BLaER1 treated with 17β-estradiol and CSF1 and Interleukin-3, amounts not matched to agents 10 nM and 100 nM (cell line): ENCODE data around the gene FREM2.

Source experiments
- H3K27ac ChIP-seq, 11 experiments: shearing (Covaris generic); formaldehyde crosslinking; 2 replicates each; pipeline ENCODE4 v1.8.1; 2022
- H3K27me3 ChIP-seq, 11 experiments: shearing (Covaris generic); formaldehyde crosslinking; 2 replicates each; pipeline ENCODE4 v1.8.1; 2022
- H3K36me3 ChIP-seq, 11 experiments: shearing (Covaris generic); formaldehyde crosslinking; 2 replicates each; pipeline ENCODE4 v1.8.1; 2022
- H3K4me1 ChIP-seq, 10 experiments: shearing (Covaris generic); formaldehyde crosslinking; 2 replicates each; pipeline ENCODE4 v1.8.1; 2022
- H3K4me2 ChIP-seq, 11 experiments: shearing (Covaris generic); formaldehyde crosslinking; 2 replicates each; pipeline ENCODE4 v1.8.1; 2022
- H3K4me3 ChIP-seq, 10 experiments: shearing (Covaris generic); formaldehyde crosslinking; 2 replicates each; pipeline ENCODE4 v1.8.1; 2022
- H3K9ac ChIP-seq, 11 experiments: shearing (Covaris generic); formaldehyde crosslinking; 2 replicates each; pipeline ENCODE4 v1.8.1; 2022
- H3K9me3 ChIP-seq, 11 experiments: shearing (Covaris generic); formaldehyde crosslinking; replicated peaks in 1 of 11; 2 replicates each; pipeline ENCODE4 v1.8.1; 2022
- H4K20me1 ChIP-seq, 11 experiments: shearing (Covaris generic); formaldehyde crosslinking; 2 replicates each; pipeline ENCODE4 v1.8.1; 2022
- Cebpa-rat ChIP-seq, 11 experiments: shearing (Covaris generic); IDR thresholded peaks; 2 replicates each; pipeline ENCODE4 v1.8.1; 2022

Gene FREM2

DNA sequence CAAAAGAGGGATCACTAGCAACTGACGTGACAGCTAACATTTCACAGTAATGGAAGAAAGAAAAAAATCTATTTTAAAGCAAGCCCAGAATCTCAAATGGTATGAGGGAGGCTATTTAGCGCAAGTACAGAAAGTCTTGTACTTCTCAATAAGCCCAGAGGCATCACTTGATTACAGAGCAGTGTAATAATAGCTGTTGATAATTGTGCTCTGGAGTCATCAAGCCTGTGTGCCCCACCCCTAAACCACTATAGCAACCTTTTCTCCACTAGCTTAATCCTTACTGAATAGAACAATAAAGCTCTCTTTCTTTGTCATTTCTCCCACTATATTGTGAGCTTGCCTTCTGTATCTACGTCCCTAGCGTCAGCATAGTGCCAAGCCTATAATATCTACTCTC is 56.6 kb downstream of the FREM2 start:
- no peak overlapping the region for H3K4me3 ChIP-seq
- H3K27ac ChIP-seq: no peak overlapping the region
- no peaks in the 10 kb centered on the region for H3K4me1 ChIP-seq
- no peak overlapping the region for H3K9ac ChIP-seq
- H3K9me3 ChIP-seq: no peaks in the 10 kb centered on the region
- H3K27me3 ChIP-seq: no peaks in the 10 kb centered on the region
- no peak overlapping the region for H3K4me2 ChIP-seq
- TF ChIP-seq Cebpa-rat (IDR thresholded peaks at IDR 0.05): no peak
- H4K20me1 ChIP-seq: no peaks in the 10 kb centered on the region
- no peaks in the 10 kb centered on the region for H3K36me3 ChIP-seq

DNA sequence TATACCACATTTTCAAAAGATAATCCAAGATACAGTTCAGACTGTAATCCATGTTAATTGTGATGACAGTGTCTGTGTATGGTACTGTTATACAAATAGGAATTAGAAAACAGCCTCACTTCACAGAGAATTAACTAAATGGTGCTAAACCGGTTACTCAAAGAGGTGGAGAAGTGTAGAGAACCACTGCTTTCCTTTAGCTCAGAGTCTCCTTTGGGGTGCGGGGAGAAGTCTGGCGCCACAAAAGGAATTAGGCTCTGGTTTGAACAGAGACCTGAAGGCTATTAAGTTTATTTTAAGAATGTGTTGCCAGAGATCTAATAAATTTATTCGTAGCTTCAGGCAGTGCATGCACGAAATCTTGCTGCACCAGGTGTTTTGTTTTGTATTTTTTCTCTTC is 65.8 kb downstream of the FREM2 start:
- Histone ChIP-seq H3K9ac (no peak overlapping the region), H3K4me1 (no peaks in the 10 kb centered on the region), H3K27ac (no peak overlapping the region), H3K4me2 (no peak overlapping the region), H3K9me3 (no peaks in the 10 kb centered on the region), H3K4me3 (no peak overlapping the region), H4K20me1 (no peaks in the 10 kb centered on the region), H3K36me3 (no peaks in the 10 kb centered on the region), H3K27me3 (peaks cover 0 to 11% (median 5%) of the 10 kb centered on the region in 11 experiments; a peak in 14 of 22 replicates)
- no peak for TF ChIP-seq Cebpa-rat (IDR thresholded peaks at IDR 0.05)

DNA sequence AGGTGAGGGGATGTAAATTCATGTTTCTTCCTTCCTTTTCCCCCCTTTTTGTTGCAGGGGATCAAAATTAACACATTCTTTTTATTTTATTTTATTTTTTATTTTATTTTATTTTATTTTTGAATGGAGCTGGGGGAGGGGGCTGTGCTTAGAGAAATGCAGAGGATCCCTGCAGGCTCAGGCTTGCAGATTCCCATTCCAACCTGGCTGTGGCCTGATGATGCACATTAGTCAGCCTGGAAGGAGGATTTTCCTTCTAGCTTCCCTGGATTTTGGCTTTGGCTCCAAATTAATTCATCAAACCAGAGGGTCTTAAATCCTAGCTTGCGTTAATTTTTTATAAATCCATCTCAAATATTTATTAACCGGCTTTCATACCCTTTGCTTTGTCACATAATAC is 67.0 kb downstream of the FREM2 start:
- Histone ChIP-seq H3K4me3 (no peak overlapping the region), H3K4me2 (no peak overlapping the region), H3K27ac (no peak overlapping the region), H3K4me1 (no peaks in the 10 kb centered on the region), H3K9me3 (no peaks in the 10 kb centered on the region), H4K20me1 (no peaks in the 10 kb centered on the region), H3K36me3 (no peaks in the 10 kb centered on the region), H3K27me3 (peaks cover 6 to 22% (median 16%) of the 10 kb centered on the region in 11 experiments; a peak in 17 of 22 replicates), H3K9ac (no peak overlapping the region)
- TF ChIP-seq Cebpa-rat (IDR thresholded peaks at IDR 0.05): no peak

DNA sequence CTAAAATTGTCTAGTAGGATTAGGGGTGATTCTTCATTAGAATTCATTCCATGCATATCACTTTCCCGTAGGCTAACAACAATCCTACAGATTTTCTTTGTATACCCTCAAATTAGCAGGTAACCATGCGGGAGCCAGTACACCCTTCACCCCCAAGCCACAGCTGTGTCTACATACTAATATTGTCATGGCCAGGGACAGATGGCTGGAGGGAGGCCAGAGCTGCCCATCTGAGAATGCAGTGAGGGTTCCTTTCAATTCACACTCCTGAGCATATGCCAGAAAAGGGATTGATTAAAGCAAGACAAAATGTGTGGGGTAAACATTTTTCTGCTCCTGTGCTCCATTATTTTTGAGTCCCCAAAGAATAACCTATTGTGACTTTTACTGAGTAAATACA is 68.9 kb downstream of the FREM2 start:
- Histone ChIP-seq H4K20me1 (no peaks in the 10 kb centered on the region), H3K4me1 (no peaks in the 10 kb centered on the region), H3K36me3 (no peaks in the 10 kb centered on the region), H3K27me3 (peaks cover 6 to 29% (median 17%) of the 10 kb centered on the region in 11 experiments; a peak in 17 of 22 replicates), H3K9ac (no peak overlapping the region), H3K4me2 (no peak overlapping the region), H3K4me3 (no peak overlapping the region), H3K9me3 (no peaks in the 10 kb centered on the region), H3K27ac (no peak overlapping the region)
- TF ChIP-seq Cebpa-rat (IDR thresholded peaks at IDR 0.05): no peak

DNA sequence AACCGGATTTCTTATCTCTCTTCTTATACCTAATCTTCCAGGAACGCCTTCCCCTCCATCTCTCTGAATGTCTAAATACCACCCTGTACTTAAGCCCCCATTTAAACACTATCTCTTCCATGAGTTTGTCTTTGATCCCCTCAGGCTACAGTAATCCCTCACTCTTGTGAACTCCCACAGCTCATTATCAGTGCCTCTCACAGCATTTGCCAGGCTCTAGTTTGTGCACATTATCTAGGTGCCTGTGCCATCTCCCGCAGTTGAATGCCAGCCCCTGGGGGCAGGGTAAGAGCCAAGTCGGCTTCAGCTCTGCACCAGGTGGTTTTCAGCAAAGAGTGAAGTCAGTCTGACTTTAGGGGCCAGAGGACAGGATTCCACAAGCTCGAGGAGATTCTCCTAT is 71.4 kb downstream of the FREM2 start:
- no peak for TF ChIP-seq Cebpa-rat (IDR thresholded peaks at IDR 0.05)

DNA sequence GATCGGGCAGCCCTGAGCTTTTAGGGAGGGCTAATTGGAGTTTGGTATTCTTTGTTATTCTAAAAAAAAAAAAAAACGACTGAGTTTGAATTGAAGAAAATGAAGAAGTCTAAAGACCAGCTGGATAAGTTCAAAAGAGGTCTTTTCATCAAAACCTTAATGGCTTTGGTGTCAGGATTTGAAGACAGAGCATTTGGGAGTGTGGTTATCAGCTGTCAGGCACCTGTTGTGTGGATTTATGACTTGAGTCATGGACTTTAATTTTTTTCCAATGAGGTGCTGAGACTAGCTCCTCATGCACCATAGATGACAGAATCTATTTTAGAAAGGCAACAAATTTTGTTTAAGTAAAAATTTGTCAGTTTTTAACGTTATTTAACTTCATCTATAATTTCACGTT is 72.5 kb downstream of the FREM2 start:
- peaks cover 0 to 4% (median 0%) of the 10 kb centered on the region in 10 experiments; a peak in 2 of 20 replicates for H3K4me1 ChIP-seq
- H3K4me3 ChIP-seq: no peak overlapping the region
- no peaks in the 10 kb centered on the region for H3K9me3 ChIP-seq
- no peaks in the 10 kb centered on the region for H4K20me1 ChIP-seq
- H3K36me3 ChIP-seq: no peaks in the 10 kb centered on the region
- no peak overlapping the region for H3K4me2 ChIP-seq
- H3K27ac ChIP-seq: no peak overlapping the region
- TF ChIP-seq Cebpa-rat (IDR thresholded peaks at IDR 0.05): no peak
- no peak overlapping the region for H3K9ac ChIP-seq
- peaks cover 6 to 29% (median 17%) of the 10 kb centered on the region in 11 experiments; a peak in 17 of 22 replicates for H3K27me3 ChIP-seq

More for the DNA sequence above, 71.4 kb downstream of the FREM2 start:
- H3K4me1 ChIP-seq: no peaks in the 10 kb centered on the region
- H3K27ac ChIP-seq: no peak overlapping the region
- no peaks in the 10 kb centered on the region for H4K20me1 ChIP-seq
- peaks cover 6 to 29% (median 17%) of the 10 kb centered on the region in 11 experiments; a peak in 17 of 22 replicates for H3K27me3 ChIP-seq
- H3K9ac ChIP-seq: no peak overlapping the region
- H3K4me3 ChIP-seq: no peak overlapping the region
- H3K36me3 ChIP-seq: no peaks in the 10 kb centered on the region
- H3K4me2 ChIP-seq: no peak overlapping the region
- no peaks in the 10 kb centered on the region for H3K9me3 ChIP-seq

DNA sequence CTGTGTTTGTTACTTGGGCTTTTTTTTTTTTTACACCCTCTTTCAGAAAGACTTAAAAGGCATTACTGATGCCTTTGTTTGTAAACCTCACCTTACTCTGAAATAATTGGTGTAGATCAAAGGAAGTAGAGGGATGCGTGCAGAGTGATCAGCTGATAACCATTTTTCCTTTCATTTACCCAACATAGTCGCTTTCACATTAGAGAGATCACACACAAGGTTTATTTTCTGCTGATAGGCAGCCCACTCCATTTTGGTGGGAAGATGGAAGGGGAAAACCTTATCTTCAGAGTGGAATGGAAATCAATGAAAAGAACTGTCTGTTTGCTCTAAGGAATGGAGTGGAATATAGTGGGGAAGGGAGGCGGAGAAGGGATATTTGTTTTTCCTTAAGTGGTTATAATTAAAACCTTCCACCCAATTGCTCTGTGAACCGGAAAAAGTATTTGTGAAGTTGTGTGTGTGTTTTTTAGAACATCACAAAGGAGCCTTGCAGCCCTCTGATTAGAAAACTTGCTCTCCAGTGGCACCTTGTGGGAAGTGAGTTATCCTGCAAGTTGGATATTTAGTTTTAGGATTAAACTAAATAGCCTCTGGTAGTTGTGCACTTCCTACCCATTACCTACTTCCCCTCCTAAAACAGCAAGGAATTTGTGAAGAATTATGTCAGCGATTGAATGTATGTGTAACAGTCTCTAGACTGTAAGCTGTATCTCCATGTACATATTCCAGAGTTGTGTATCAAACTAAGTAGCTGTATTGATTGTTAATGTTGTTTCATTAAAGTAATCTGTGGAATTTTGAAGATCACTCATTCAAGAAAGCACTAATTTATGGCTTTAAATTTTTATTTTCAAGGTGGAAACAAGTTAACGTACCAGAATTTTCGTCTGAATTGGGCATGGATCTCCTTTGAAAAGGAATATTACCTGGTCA is 76.8 kb downstream of the FREM2 start:
- H3K4me3 ChIP-seq: no peak overlapping the region
- no peaks in the 10 kb centered on the region for H4K20me1 ChIP-seq
- no peak overlapping the region for H3K27ac ChIP-seq
- H3K9ac ChIP-seq: no peak overlapping the region
- no peaks in the 10 kb centered on the region for H3K9me3 ChIP-seq
- H3K4me2 ChIP-seq: no peak overlapping the region; a peak in 1 of 22 replicates
- peaks cover 0 to 4% (median 0%) of the 10 kb centered on the region in 10 experiments; a peak in 2 of 20 replicates for H3K4me1 ChIP-seq
- TF ChIP-seq Cebpa-rat (IDR thresholded peaks at IDR 0.05): no peak
- H3K36me3 ChIP-seq: no peaks in the 10 kb centered on the region
- H3K27me3 ChIP-seq: peaks cover 0 to 8% (median 2%) of the 10 kb centered on the region in 11 experiments; a peak in 11 of 22 replicates

DNA sequence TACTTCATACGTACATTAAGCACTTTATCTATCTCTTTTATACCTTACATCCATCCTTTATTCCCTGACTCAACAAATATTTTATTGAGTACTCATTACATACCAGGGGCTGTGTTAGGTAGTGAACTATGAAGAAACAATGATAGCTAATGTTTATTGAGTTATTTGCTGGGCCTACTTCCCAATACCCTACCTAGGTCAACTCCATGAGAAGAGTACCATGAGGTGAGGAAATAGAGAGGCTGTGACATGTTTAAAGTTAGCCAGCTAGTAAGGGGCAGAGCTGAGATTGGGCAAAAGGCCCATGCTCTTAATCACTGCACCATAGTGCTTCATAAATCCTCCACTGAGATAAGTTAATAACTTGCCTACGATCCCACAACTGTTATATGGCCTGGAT is 79.9 kb downstream of the FREM2 start:
- no peak overlapping the region for H3K4me2 ChIP-seq
- H3K27me3 ChIP-seq: no peaks in the 10 kb centered on the region
- no peaks in the 10 kb centered on the region for H3K36me3 ChIP-seq
- peaks cover 0 to 4% (median 0%) of the 10 kb centered on the region in 10 experiments; a peak in 2 of 20 replicates for H3K4me1 ChIP-seq
- H3K4me3 ChIP-seq: no peak overlapping the region
- H4K20me1 ChIP-seq: no peaks in the 10 kb centered on the region
- no peak overlapping the region for H3K27ac ChIP-seq
- no peaks in the 10 kb centered on the region for H3K9me3 ChIP-seq
- TF ChIP-seq Cebpa-rat (IDR thresholded peaks at IDR 0.05): no peak
- H3K9ac ChIP-seq: no peak overlapping the region

DNA sequence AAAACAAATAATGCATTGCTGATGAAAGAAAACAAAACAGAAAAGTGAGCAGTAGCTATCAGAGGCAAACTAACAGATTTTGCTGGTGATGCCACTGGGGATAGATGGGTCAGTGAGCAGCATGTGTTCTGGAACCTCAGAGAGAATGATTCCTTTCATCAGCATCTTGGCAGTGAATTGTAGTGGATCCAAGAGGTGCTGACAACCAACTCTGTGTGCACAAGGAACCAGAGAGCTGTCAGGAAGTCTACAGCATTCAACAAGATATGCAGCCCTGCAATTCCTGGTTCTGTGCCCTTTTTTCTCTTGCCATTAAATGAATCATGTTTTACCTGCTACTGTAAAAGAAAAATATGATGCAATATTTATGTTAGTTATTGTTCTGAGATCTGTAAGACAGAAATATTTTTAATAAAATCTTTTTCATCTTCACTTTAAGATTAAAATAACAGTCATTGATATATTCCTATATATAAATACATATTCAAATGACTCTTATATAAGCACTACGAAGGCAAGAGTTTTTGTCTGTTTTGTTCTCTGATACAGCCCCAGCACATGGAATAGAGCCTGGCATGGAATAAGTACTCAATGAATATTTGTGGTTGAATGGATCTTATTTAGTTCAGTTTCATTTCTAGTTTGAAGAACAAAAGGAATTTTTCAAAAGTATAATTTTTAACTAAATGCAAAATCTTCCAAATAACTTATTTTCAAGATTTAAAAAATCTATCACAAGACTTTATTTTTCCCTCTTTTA is 80.8 kb downstream of the FREM2 start:
- Histone ChIP-seq H3K27me3 (no peaks in the 10 kb centered on the region), H3K9me3 (no peaks in the 10 kb centered on the region), H3K36me3 (no peaks in the 10 kb centered on the region), H3K4me2 (no peak overlapping the region), H3K4me3 (no peak overlapping the region), H4K20me1 (no peaks in the 10 kb centered on the region), H3K9ac (no peak overlapping the region), H3K27ac (no peak overlapping the region), H3K4me1 (peaks cover 0 to 4% (median 0%) of the 10 kb centered on the region in 10 experiments; a peak in 2 of 20 replicates)
- 0 out of 22 replicates have a peak, but pooled peaks of 1 of the 11 experiments have one; percentile 11 for TF ChIP-seq Cebpa-rat (IDR thresholded peaks at IDR 0.05)
